Ramos (cell line): ENCODE results near the gene HDAC3.

Experiments used
- in situ Hi-C: fragments of 300-500 bp; cut with MboI; formaldehyde crosslinking; loops from one replicate; pipeline ENCODE4 v1.14.3; 2022; ENCODE audit warnings: low sequenced_read_pairs; ENCODE audit not compliant: unreplicated experiment

The HDAC3 gene

DNA sequence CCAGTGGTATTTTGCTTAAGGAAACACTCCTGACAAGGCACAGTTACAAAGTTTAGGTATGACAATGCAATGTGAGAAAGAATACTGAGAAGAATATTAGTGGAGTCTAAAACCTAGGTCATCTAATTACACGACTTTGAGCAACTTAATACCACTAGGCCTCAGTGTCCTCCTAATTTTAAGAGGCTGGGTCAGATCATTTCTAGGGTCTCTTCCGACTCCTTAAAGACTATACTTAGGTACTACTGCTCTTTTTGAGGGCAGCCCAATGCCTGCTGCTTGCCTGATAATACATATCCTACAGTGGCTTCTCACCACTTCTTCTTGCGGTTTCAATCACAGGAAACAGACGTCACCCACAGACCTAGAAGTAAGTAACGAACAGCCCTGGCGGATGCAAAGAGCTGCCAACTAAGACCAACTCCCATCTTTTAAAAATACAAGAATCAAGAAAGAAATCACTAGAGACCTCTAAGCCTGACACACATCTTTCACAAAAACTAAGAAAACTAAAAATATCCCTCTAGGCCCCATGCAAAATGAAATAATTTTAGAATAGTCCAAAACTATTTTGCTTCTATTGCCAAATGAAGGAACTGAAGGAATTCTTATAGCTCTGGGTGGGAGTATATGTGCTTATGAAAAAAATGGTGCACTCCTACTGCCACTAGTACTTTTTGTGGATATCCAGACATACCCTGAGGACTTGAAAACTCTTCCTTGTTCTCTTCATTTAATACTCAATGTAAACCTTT is 30.9 kb downstream of the HDAC3 start:
- in situ Hi-C loops = no loop called here

DNA sequence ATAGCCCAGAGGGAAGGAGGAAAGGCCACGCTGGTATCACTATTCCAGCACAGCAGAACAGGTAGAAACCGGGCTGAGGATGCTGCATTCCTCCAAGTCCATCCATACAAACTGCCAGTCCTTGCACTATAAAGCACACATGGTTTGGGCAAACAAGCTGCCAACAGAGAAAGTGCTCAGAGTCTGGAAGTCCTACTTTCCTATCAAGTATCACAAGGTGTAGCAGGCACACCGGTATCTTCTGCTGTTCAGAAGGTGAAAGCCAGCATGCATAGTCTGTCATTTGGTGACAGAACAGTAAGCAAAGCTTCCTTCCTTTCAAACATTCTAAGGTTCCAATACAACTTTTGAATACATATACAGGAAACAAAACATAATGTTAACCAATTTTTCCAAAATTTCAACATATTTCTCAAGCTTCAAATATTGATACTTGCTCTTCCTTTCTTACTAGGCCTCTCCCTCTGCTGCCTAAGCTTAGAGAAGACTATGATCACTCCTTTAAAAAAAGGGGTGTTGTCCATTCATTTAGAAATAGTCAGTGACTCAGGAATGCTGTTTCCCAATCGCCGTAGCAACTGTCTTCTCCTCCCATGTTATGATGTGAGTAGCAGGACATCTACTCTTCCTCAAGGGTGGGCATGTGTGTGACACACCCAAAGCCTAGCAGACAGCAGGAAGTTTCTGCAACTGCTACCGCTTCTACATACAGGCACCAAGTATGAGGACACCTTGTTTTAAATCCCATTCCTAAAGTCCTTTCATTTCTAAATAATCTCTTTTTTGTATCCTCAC is 32.5 kb downstream of the HDAC3 start:
- in situ Hi-C loops = no loop called here

- in situ Hi-C loops = no loop called here
Observed at GRCh38 chr5:141602606-141603005, 34.0 kb downstream of the HDAC3 start.

- in situ Hi-C loops = no loop called here
Observed at GRCh38 chr5:141598391-141599345, 38.0 kb downstream of the HDAC3 start.

GRCh38 chr5:141597814-141598213 is 38.8 kb downstream of the HDAC3 start:
- in situ Hi-C loops = no loop called here

- in situ Hi-C loops = no loop called here
Observed at GRCh38 chr5:141597394-141597793, 39.3 kb downstream of the HDAC3 start.

GRCh38 chr5:141596867-141597266 is 39.8 kb downstream of the HDAC3 start:
- in situ Hi-C loops = no loop called here

GRCh38 chr5:141590127-141590526 is 46.5 kb downstream of the HDAC3 start:
- in situ Hi-C loops = no loop called here

DNA sequence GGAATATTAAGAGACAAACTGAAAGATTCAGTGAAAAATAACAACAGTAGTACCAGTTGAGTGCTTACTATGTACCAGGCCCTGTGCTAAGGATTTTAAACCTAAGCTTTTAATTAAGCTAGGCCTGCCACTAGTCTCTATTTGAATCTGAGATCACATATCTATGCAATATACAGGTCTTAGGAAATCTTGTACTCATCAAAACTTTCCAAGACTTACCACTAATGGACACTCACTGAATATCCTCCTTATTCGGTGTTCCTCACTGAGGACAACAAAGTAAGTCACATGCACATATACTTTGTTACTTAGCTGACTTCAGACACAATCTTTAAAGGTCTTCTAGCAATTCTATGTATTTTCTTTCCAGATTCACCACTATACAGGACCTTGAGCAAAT is 50.4 kb downstream of the HDAC3 start:
- in situ Hi-C loops = loop anchor here (5.0 kb wide), 1 partner anchor 36 kb away; no protein-coding TSS in a partner anchor

GRCh38 chr5:141585594-141585993 is 51.1 kb downstream of the HDAC3 start:
- in situ Hi-C loops = loop anchor here (5.0 kb wide), 1 partner anchor 37 kb away; no protein-coding TSS in a partner anchor

DNA sequence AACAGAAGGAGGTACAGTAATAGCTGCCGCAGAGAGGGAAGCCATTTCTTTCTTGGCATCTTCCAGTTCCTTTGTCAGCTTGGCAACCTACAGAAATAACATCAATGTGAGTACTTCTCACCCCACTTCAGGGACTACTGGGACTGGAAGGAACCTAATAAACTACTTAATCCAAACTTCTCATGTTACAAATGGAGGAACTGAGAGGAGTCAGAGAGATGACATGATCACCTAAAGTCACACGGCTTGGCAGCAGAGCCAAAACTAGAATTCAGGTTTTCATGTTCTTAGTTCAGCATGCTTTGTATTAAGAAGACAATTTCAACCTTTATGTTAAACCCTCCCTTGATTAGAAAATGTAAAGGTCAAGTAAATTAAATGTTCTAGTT is 62.5 kb downstream of the HDAC3 start:
- in situ Hi-C loops = no loop called here

GRCh38 chr5:141573489-141574121 is 63.0 kb downstream of the HDAC3 start:
- in situ Hi-C loops = no loop called here
